K562 (cell line): Measurements from ENCODE around the gene TNFSF11. TPM values are rescaled to one million over a fixed set of nuclear protein-coding genes. Genes with fewer than 3 reads are reported as not detected.

Source experiments
- ATAC-seq: fragments of 200-7000 bp; cut with Tn5 transposase; 3 replicates; pipeline ENCODE4 v1.9.1; 2020; ENCODE audit warnings: moderate library complexity
- BruUV-seq: library from RNA; stranded (reverse); fragments of 400-500 nt; replicated peaks from 2 replicates; lab custom pipeline; 2021; lab: Mats Ljungman, UMichigan
- CTCF ChIA-PET: fragments of 300-600 bp; formaldehyde crosslinking; extraction: SDS; loops from one replicate; lab custom pipeline; 2021; ENCODE audit warnings: low intra/inter-chr PET ratio; lab: Yijun Ruan, JAX
- POLR2A ChIA-PET: fragments of 300-600, 350-650 bp; sonication (Branson Sonifier 250); formaldehyde crosslinking; extraction: SDS; loops from one replicate; lab custom pipeline; 2021; ENCODE audit warnings: antibody characterized with exemption, inconsistent platforms; lab: Yijun Ruan, JAX
- DNase-seq, 4 experiments: peaks; one replicate each; pipeline versions ENCODE4 v3.0.0 to v3.0.0-alpha.2; 2011 to 2018; ENCODE audit warnings: low spot score in 3 of 4, mixed read lengths in 3 of 4; ENCODE audit errors: extremely low read depth in 1 of 4
- FAIRE-seq: peaks from 2 replicates; lab custom pipeline; 2011; peaks lifted over from hg19 to GRCh38; lab: Jason Lieb, UNC
- H2AFZ ChIP-seq: 2 replicates; pipeline ENCODE4 v1.6.0; 2011; ENCODE audit warnings: low read depth, low read length, control low read depth, inconsistent platforms
- H3K27ac ChIP-seq: fragments of 200-600 bp; 3 replicates; pipeline ENCODE4 v1.8.0; 2011; ENCODE audit warnings: low read depth, mild to moderate bottlenecking, control low read depth, inconsistent platforms, low read length, moderate library complexity, mixed read lengths; ENCODE audit errors: extremely low read depth
- H3K27me3 ChIP-seq, 2 experiments: fragments of 300-600 bp in 1 of 2; 2 replicates in 1 of 2; 3 replicates in 1 of 2; pipeline versions ENCODE4 v1.6.0 to v1.8.0; 2011; ENCODE audit warnings: inconsistent platforms in 2 of 2, low read length in 2 of 2, mild to moderate bottlenecking in 1 of 2, mixed read lengths in 1 of 2, moderate library complexity in 1 of 2; ENCODE audit not compliant: control insufficient read depth in 2 of 2, insufficient read depth in 2 of 2
- H3K36me3 ChIP-seq: fragments of 300-600 bp; 3 replicates; pipeline ENCODE4 v1.8.0; 2011; ENCODE audit warnings: mild to moderate bottlenecking, low read length, inconsistent platforms; ENCODE audit not compliant: control insufficient read depth, insufficient read depth
- H3K4me1 ChIP-seq, 2 experiments: fragments of 200-600 bp in 1 of 2; replicated peaks in 1 of 2; 2 replicates in 1 of 2; 3 replicates in 1 of 2; pipeline versions ENCODE4 v1.5.1 to v1.8.0; 2011; ENCODE audit warnings: inconsistent platforms in 2 of 2, low read length in 2 of 2, mild to moderate bottlenecking in 1 of 2, mixed read lengths in 1 of 2, moderate library complexity in 1 of 2; ENCODE audit not compliant: control insufficient read depth in 2 of 2, insufficient read depth in 2 of 2
- H3K4me2 ChIP-seq: 2 replicates; pipeline ENCODE4 v1.6.1; 2011; ENCODE audit warnings: low read length, control low read depth, inconsistent platforms, mixed read lengths; ENCODE audit not compliant: insufficient read depth
- H3K4me3 ChIP-seq: fragments of 200-600 bp; sonication (generic), shearing (Covaris generic); 2 replicates; pipeline ENCODE4 v1.5.1; 2016; ENCODE audit warnings: control low read depth, inconsistent platforms
- H3K79me2 ChIP-seq: fragments of 200-600 bp; 3 replicates; pipeline ENCODE4 v1.8.0; 2011; ENCODE audit warnings: low read length, inconsistent platforms; ENCODE audit not compliant: control insufficient read depth, insufficient read depth
- H3K9ac ChIP-seq, 2 experiments: 2 replicates each; pipeline versions ENCODE4 v1.6.0 to v1.6.1; 2011; ENCODE audit warnings: low read depth in 2 of 2, low read length in 2 of 2, control low read depth in 1 of 2, inconsistent platforms in 1 of 2, mild to moderate bottlenecking in 1 of 2, mixed read lengths in 1 of 2; ENCODE audit not compliant: insufficient read depth in 1 of 2
- H3K9me1 ChIP-seq: one replicate; pipeline ENCODE4 v1.6.0; 2011; ENCODE audit warnings: inconsistent platforms, mild to moderate bottlenecking, low read length, moderate library complexity; ENCODE audit not compliant: control insufficient read depth, insufficient read depth
- H3K9me3 ChIP-seq: replicated peaks from 2 replicates; pipeline ENCODE4 v1.5.1; 2011; ENCODE audit warnings: low read depth, low read length, inconsistent platforms; ENCODE audit not compliant: control insufficient read depth, insufficient read depth
- H4K20me1 ChIP-seq: replicated peaks from 2 replicates; pipeline ENCODE4 v1.6.1; 2011; ENCODE audit warnings: low read length, inconsistent platforms, mixed read lengths; ENCODE audit not compliant: control insufficient read depth, insufficient read depth
- E2F3 ChIP-seq: fragments of 250-450 bp; sonication (Bioruptor Pico); IDR thresholded peaks from 2 replicates; pipeline ENCODE4 v1.4.0; 2020; ENCODE audit warnings: mild to moderate bottlenecking
- ILK ChIP-seq: fragments of 450-650 bp; IDR thresholded peaks from 2 replicates; pipeline ENCODE4 v1.6.1; 2016; ENCODE audit warnings: missing genetic modification characterization, low read depth, mild to moderate bottlenecking, missing compliant biosample characterization, moderate library complexity, borderline replicate concordance
- LCOR ChIP-seq: sonication (generic); formaldehyde crosslinking; IDR thresholded peaks from 2 replicates; pipeline ENCODE4 v1.8.0; 2022; ENCODE audit warnings: mild to moderate bottlenecking, missing genetic modification reagents
- MCM2 ChIP-seq: fragments of 450-650 bp; IDR thresholded peaks from 2 replicates; pipeline ENCODE4 v1.6.1; 2017; ENCODE audit warnings: low read depth, mild to moderate bottlenecking
- NFIC ChIP-seq: fragments of 450-650 bp; IDR thresholded peaks from 2 replicates; pipeline ENCODE4 v1.6.1; 2017; ENCODE audit warnings: mild to moderate bottlenecking, inconsistent platforms
- OTX1 ChIP-seq: fragments of 450-650 bp; formaldehyde crosslinking; IDR thresholded peaks from 2 replicates; pipeline ENCODE4 v1.4.0; 2022; ENCODE audit warnings: mild to moderate bottlenecking
- ZKSCAN8 ChIP-seq: fragments of 200-800 bp; sonication (Bioruptor generic); IDR thresholded peaks from 2 replicates; pipeline ENCODE4 v1.6.1; 2016; ENCODE audit warnings: missing genetic modification characterization, missing compliant biosample characterization
- ZNF253 ChIP-seq: fragments of 250-450 bp; sonication (Bioruptor Pico); conservative IDR thresholded peaks from 2 replicates; pipeline ENCODE4 v1.6.1; 2021; ENCODE audit warnings: mild to moderate bottlenecking
- ZNF408 ChIP-seq: fragments of 250-450 bp; sonication (Bioruptor Pico); IDR thresholded peaks from 2 replicates; pipeline ENCODE4 v1.4.0; 2020; ENCODE audit warnings: low read depth, mild to moderate bottlenecking, moderate library complexity
- ZNF444 ChIP-seq: fragments of 250-450 bp; sonication (Bioruptor Pico); IDR thresholded peaks from 2 replicates; pipeline ENCODE4 v1.4.0; 2020; ENCODE audit warnings: mild to moderate bottlenecking, moderate library complexity
- ZNF780A ChIP-seq: fragments of 250-450 bp; sonication (Bioruptor Pico); IDR thresholded peaks from 2 replicates; pipeline ENCODE4 v1.5.0; 2021; ENCODE audit warnings: mild to moderate bottlenecking
- WGBS: fragments of 100-300 bp; shearing (Covaris generic); methylation state at CpG from one replicate; pipeline ENCODE4 v1.1.6; 2016; ENCODE audit warnings: low coverage, mixed read lengths; ENCODE audit not compliant: insufficient coverage; ENCODE audit errors: missing lambda C conversion rate; 5-methylcytosine and 5-hydroxymethylcytosine counted together
- in situ Hi-C: fragments of 300-500 bp; cut with MboI; formaldehyde crosslinking; loops from 4 replicates; pipeline ENCODE4 v1.15.0; 2018; ENCODE audit warnings: inconsistent platforms, mixed read lengths
- intact Hi-C: fragments of 100-400 bp; cut with micrococcal nuclease; formaldehyde crosslinking; loops from 2 replicates; pipeline ENCODE4 v1.14.2; 2022
- polyA plus RNA-seq, 8 experiments: library from polyadenylated mRNA; depleted of rRNA in 4 of 8; stranded (reverse) in 5 of 8; unstranded in 3 of 8; fragments of >200 nt; fragmentation: Nextera tagmentation in 2 of 8; fragmentation: Illumina TruSeq in 1 of 8; extraction: Ambion mirVana in 2 of 8; extraction: Trizol in 1 of 8; gene quantifications; 2 replicates each; pipeline versions ENCODE4 v1.2.1 to v1.2.3, GENCODE V29; 2011 to 2014; ENCODE audit warnings: inconsistent platforms in 1 of 8, missing spikeins in 1 of 8
- total RNA-seq, 7 experiments: library from RNA; depleted of rRNA in 6 of 7; stranded (reverse); fragments of >200 nt in 6 of 7; fragmentation: Illumina TruSeq in 2 of 7; extraction: Trizol in 2 of 7; gene quantifications; 2 replicates each; pipeline versions ENCODE4 v1.2.1 to v1.2.3, GENCODE V29; 2011 to 2021; ENCODE audit warnings: low replicate concordance in 1 of 7
- TF ChIP-seq, protein P1 (sequence below), 2 experiments: fragments of 450-650 bp in 1 of 2; IDR thresholded peaks; 2 replicates each; pipeline ENCODE4 v1.6.1; 2011 to 2017; ENCODE audit warnings: low read depth in 2 of 2, antibody characterized with exemption in 1 of 2, borderline replicate concordance in 1 of 2, low read length in 1 of 2, mild to moderate bottlenecking in 1 of 2, mixed read lengths in 1 of 2; ENCODE audit not compliant: control insufficient read depth in 1 of 2

The TNFSF11 gene
- total and polyA plus RNA-seq, 9 of the 15 experiments (the other 6 are each of a cell fraction or from before 2014, with no cell fraction given): not detected

DNA sequence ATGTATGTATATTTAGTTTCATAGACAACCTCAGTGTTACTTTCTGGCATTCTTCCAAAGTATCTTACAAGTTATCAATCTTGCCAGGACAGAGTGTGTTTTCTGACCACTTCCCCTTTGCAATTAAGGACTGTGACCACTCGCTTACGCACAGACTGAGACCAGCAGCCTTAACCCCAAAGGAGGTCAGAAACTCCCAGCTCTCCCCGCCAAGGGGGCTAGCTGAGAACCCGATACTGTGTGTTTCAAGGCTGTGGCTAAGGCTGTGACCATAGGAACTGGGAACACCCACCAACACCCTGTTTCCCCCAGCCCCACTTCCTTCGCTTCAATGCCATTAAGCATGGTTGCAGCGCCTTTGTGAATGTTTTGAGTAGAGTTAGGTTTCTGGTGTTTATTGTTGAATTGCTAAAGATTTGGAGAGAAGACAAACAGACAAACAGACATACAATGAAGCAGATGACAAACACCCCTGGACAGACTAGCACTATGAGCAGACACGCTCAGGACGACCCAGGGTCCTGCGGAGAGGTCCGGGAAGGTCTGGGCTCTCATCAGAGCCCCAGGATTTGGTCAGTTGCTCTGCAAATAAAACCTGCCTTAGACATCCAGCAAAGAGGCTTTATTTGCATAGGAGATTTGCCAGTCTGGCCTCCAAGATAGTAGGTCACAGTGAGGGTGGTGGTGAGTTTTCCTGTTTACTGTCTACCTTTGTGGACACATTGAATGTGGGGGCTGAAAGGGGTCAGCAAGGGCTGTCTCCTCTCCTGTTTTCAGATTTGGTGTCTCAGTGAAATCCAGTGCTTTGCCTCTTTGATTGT lies 25.0 kb upstream of the TNFSF11 start (continued):
- TF ChIP-seq ZNF780A (CRISPR knock-in tag): no peak
- TF ChIP-seq, protein P1, sequence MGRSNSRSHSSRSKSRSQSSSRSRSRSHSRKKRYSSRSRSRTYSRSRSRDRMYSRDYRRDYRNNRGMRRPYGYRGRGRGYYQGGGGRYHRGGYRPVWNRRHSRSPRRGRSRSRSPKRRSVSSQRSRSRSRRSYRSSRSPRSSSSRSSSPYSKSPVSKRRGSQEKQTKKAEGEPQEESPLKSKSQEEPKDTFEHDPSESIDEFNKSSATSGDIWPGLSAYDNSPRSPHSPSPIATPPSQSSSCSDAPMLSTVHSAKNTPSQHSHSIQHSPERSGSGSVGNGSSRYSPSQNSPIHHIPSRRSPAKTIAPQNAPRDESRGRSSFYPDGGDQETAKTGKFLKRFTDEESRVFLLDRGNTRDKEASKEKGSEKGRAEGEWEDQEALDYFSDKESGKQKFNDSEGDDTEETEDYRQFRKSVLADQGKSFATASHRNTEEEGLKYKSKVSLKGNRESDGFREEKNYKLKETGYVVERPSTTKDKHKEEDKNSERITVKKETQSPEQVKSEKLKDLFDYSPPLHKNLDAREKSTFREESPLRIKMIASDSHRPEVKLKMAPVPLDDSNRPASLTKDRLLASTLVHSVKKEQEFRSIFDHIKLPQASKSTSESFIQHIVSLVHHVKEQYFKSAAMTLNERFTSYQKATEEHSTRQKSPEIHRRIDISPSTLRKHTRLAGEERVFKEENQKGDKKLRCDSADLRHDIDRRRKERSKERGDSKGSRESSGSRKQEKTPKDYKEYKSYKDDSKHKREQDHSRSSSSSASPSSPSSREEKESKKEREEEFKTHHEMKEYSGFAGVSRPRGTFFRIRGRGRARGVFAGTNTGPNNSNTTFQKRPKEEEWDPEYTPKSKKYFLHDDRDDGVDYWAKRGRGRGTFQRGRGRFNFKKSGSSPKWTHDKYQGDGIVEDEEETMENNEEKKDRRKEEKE (IDR thresholded peaks at IDR 0.05; ENCODE audit: borderline replicate concordance in 1 of 2, control insufficient read depth in 1 of 2, low read depth in 2 of 2, low read length in 1 of 2): no peak

DNA sequence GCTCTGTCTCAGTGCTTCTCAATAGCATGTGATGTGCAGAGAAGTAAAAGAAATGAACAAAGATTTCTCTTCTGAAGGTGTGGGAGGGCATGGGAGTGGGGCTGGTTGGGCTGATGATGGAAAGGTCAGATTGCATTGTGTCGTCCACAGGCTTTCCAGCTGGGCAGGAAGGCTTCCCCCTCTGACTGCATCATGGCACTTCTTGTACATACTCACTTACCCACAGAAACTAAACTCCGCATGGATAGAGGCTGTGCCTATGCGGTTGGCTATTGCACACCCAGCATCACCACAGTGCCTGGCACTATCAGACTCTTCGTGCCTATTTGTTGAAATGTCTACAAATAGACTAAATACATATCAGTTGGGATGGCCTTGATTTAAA lies 24.4 kb upstream of the TNFSF11 start:
- ATAC-seq: no peak
- H3K9ac ChIP-seq: no peak overlapping the region
- no peaks in the 10 kb centered on the region for H3K9me3 ChIP-seq
- H4K20me1 ChIP-seq: no peaks in the 10 kb centered on the region
- no peaks in the 10 kb centered on the region for H3K9me1 ChIP-seq
- no peak overlapping the region for H3K27ac ChIP-seq
- no peak for DNase-seq
- no peaks in the 10 kb centered on the region for H3K36me3 ChIP-seq
- H3K4me1 ChIP-seq: no peaks in the 10 kb centered on the region
- H3K4me3 ChIP-seq: no peak overlapping the region
- POLR2A ChIA-PET: no interaction called here
- in situ Hi-C loops (no loop called here), intact Hi-C loops (no loop called here)
- no peak overlapping the region for H2AFZ ChIP-seq
- FAIRE-seq: no peak
- no peak overlapping the region for H3K4me2 ChIP-seq
- CTCF ChIA-PET: no interaction called here
- no peaks in the 10 kb centered on the region for H3K79me2 ChIP-seq
- no peaks in the 10 kb centered on the region for H3K27me3 ChIP-seq
- 7% methylated on average over 4 of the region's 4 CpGs for WGBS
- BruUV-seq: no TSS peak
- TF ChIP-seq ILK (tag): no peak
- TF ChIP-seq ZNF444 (CRISPR knock-in tag): no peak
- TF ChIP-seq MCM2: no peak
- TF ChIP-seq ZNF253: no peak
- no peak for TF ChIP-seq ZNF408 (CRISPR knock-in tag)
- no peak for TF ChIP-seq NFIC
- no peak for TF ChIP-seq E2F3
- TF ChIP-seq OTX1 (CRISPR knock-in tag): no peak
- TF ChIP-seq LCOR: no peak
- no peak for TF ChIP-seq ZKSCAN8 (CRISPR knock-in tag)
